ENCODE measurements around the gene TBC1D17.

TBC1D17 gene

DNA sequence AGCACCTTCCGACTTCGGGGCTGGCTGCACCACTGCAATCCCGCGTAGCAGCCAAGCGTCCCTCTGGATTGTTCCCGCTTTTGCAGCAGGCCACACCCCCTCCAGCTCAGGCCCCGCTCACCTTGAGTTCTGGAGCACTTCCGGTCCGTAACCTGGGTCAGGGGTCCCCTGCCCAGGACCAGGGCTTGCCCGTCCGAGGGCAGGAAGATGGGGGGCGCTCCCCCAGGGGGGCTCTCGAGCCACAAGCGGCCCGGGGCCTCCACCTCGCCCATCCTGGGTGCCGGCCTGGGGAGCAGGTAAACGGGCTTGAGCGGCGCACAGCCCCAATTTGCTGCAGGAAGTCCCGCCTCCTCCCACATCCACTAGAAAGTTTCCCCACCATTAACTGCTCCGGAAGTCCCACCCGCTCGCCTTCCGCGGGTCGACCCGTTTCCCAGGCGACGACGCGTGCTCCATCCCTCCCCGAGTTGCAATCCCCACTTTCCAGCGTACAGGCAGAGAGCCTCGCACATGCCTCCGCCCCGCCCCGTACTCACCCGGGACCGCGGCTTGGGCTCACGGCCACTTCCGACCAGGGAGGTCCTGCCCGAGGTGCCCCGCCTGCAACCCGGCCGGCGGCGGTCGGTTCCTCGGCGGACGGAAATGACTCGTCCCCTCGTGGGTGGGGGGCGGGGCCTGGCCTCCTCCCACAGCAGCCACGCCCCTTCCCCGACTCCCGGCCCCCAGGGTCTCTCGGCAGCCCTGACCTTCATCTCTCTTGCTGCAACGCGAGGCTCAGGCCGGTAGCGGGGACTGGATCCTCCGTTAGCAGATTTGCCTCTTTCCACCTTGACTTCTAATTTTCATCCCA lies 10.3 kb upstream of the TBC1D17 start, which contains the start of gene PNKP:
Gene PNKP, minus strand, starts transcription at position 644 of the 850 bp plus-strand sequence. Its CDS starts 372 bp downstream, at position 272.
- TF ChIP-seq TOX (CRISPR knock-in tag; IDR thresholded peaks at IDR 0.05; ENCODE audit: borderline replicate concordance) (no peak), ZFP3 (CRISPR knock-in tag; IDR thresholded peaks at IDR 0.05) (no peak)
- peak; percentile 66 for ATAC-seq

DNA sequence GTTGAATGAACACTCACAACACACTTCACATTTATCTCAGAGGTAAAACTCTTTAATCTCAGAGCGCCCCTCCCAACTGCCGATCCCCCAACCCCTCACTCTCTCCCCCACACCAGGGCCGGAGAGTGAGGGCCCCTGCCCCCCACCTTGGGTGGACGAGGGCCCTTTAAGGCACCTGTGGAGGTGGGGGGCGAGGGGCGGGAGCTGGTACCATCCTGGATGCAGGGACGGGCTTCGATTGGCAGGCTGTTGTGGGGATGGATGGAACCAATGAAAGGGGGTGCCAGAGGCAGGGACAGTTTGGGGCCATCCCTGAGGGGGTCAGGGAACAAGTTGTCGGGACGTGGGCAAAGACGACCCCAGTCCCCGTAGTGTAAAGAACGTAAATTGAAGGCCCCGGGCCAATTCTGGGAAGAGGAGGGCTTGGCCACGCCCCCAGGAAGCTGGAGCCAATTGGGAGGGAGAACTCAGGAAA lies 8.5 kb upstream of the TBC1D17 start:
- TF ChIP-seq GLIS3 (CRISPR knock-in tag; IDR thresholded peaks at IDR 0.05) (0 out of 2 replicates have a peak, but pooled peaks have one; percentile 68), ZNF70 (CRISPR knock-in tag; IDR thresholded peaks at IDR 0.05) (no peak)
- ATAC-seq: peak; percentile 2

DNA sequence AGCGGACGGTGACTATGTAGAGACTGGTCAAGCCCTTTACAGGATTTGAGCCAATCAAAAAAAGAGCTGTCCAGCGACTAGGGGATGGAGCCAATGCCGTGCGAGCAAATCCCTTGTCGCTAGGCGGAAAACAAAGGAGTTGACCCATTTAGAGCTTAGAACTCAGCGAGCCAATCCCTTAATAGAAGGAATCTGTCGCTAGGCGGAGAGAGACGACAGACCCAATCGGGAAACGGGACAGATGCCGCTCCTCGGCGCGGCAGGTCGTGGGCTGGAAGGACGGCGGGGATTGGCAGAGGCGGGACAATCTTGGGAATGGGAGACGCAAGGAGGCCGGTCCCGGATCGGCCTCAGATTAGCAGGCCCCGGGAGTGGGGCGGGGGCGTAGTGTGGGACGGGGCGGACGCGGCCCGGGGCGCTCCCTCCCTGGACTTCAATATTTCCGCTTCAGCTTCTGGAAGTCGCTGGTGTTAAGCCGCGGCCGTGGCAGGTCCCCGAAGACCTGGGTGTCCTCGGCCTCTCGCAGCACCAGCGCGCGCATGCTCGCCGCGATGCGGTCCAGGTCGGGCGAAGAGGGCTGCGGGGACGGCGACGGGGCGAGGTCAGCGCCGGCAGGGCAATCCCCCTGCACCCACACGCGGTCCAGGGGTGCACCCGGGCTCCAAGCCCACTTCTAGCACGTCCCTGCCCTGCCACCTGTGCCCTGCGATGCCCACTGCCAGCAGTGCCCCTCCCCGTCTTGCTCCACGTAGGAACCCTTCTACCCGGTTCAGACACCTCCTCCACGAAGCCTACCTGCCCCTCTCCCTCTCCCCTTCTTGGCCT lies 7.8 kb upstream of the TBC1D17 start:
- TF ChIP-seq ZFP3 (CRISPR knock-in tag; IDR thresholded peaks at IDR 0.05): no peak
- no peak for TF ChIP-seq PPARA (CRISPR knock-in tag; IDR thresholded peaks at IDR 0.05; ENCODE audit: borderline replicate concordance)
- no peak for TF ChIP-seq ZNF70 (CRISPR knock-in tag; IDR thresholded peaks at IDR 0.05)
- TF ChIP-seq OSR1 (CRISPR knock-in tag; IDR thresholded peaks at IDR 0.05): no peak
- TF ChIP-seq ESRRG (CRISPR knock-in tag; IDR thresholded peaks at IDR 0.05): no peak
- TF ChIP-seq ZNF565 (CRISPR knock-in tag; conservative IDR thresholded peaks at IDR 0.05; ENCODE audit: low read depth): no peak
- no peak for TF ChIP-seq BACH2 (CRISPR knock-in tag; IDR thresholded peaks at IDR 0.05; ENCODE audit: borderline replicate concordance)
- no peak for TF ChIP-seq ZFP30 (CRISPR knock-in tag; IDR thresholded peaks at IDR 0.05)
- no peak for TF ChIP-seq CSDC2 (CRISPR knock-in tag; IDR thresholded peaks at IDR 0.05)
- TF ChIP-seq SNAI2 (CRISPR knock-in tag; IDR thresholded peaks at IDR 0.05): no peak
- no peak for TF ChIP-seq ZC3H10 (CRISPR knock-in tag; IDR thresholded peaks at IDR 0.05)
- TF ChIP-seq ISL1 (CRISPR knock-in tag; IDR thresholded peaks at IDR 0.05): no peak
- no peak for TF ChIP-seq TOX (CRISPR knock-in tag; IDR thresholded peaks at IDR 0.05; ENCODE audit: borderline replicate concordance)
- TF ChIP-seq ZNF8 (CRISPR knock-in tag; IDR thresholded peaks at IDR 0.05): no peak
- peak; percentile 81 for ATAC-seq

DNA sequence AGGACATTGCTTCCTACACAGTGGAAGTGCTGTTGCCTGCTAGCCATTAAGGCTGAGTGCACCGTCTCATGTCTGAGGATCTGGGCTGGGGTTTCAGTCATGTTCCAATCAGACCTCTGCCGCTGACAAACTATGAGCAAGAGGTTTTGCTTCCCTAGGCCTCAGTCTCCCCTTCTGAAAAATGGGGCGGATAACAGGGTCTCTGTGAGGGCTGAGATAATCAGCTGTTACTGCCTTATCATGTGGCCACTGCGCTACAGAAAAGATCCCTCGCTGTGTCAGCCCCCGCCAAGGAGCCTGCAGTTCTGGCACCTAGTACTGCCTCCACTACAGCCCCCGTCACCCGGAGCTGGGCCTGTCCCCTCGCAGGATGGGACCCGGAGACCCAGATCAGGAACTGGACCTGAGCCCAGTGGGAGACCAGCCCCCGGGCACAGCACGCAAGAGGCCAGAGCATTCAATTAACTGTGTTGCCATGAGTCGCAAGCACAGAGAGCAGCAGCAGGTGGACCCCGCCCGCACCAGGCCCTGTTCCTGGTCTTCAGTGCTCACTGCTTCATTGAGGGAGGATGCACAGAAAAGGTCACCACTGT lies 7.1 kb upstream of the TBC1D17 start:
- ATAC-seq: no peak
- TF ChIP-seq CSDC2 (CRISPR knock-in tag; IDR thresholded peaks at IDR 0.05): no peak

DNA sequence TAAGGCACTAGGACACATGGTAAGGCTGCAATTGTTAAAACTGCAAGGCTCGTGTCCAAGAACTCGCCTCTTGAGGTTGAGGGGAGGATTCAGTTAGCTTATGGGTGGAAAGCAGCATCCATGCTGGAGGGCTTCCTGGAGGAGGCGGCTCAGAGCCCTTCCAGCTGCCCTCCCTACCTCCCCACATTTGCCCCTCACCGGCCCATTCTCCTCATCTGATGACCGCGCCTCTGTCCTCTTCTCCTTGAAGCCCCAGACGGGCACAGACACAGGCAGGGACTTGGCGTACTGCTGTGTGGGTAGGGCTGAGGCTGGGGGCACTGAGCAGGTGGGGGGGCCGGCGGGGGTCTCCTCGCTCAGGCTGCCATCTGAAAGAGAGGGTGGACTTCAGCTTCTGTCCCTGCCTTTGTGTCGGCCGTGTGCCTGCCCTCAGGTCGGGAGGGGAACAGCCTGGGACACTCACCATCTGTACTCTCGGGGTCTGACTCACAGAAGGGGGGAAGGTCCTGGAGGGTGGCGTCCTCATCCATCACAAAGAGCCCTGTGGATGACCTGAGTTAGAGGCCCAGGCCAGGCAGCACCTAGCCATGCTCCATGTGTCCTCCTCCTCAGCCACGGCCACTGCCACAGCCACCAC lies 6.0 kb upstream of the TBC1D17 start:
- ATAC-seq: no peak
- TF ChIP-seq ISL1 (CRISPR knock-in tag; IDR thresholded peaks at IDR 0.05): no peak
- TF ChIP-seq PPARA (CRISPR knock-in tag; IDR thresholded peaks at IDR 0.05; ENCODE audit: borderline replicate concordance): no peak
- TF ChIP-seq GLIS3 (CRISPR knock-in tag; IDR thresholded peaks at IDR 0.05): no peak
- TF ChIP-seq ARNTL (CRISPR knock-in tag; IDR thresholded peaks at IDR 0.05; ENCODE audit: borderline replicate concordance, low read depth): no peak
- TF ChIP-seq RARB (CRISPR knock-in tag; IDR thresholded peaks at IDR 0.05): no peak
- TF ChIP-seq CSDC2 (CRISPR knock-in tag; IDR thresholded peaks at IDR 0.05): no peak

DNA sequence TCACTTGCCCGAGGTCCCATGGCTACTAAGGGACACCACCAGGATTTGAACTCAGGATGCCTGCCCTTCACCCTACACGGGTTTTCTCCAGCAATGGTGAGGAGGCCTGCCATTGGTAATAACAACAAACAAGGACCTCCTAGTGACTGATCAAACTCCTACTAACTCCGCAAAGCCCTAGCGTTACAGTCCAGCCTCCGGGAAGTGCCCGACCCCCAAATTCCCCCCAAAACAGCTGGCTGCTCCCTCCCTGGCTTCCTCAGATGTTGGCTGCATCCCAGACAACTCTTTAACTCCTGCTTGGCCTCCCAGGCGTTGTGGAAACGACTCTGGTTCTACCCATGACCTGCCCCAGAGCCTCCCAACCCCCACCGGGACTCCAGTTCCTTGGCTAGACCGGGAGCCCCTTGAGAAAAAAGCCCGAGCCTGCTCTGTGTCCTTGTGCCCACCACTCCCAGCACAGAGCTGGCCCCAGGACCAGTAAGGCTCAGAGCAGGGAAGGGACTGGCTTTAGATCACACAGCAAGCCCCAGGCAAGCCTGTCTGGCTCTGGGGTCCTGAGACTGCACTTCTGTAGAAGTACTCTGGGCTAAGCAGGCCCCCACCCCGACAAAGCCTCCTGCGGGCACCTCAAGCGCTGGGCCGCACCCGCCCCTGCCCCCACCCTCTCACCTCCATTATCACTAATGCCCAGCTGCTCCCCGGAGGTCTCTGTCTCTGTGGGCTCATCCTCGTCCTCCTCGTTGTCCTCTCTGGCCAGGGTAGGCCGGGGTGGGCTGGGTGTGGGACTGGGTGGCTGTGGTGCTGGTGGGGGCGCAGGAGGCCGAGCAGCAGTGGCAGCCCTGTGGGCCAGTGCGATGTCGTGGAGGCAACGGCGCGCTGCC lies 5.0 kb upstream of the TBC1D17 start:
- ATAC-seq: no peak
- TF ChIP-seq ZFP3 (CRISPR knock-in tag; IDR thresholded peaks at IDR 0.05): peak; percentile 97
- TF ChIP-seq ZFP30 (CRISPR knock-in tag; IDR thresholded peaks at IDR 0.05): no peak

DNA sequence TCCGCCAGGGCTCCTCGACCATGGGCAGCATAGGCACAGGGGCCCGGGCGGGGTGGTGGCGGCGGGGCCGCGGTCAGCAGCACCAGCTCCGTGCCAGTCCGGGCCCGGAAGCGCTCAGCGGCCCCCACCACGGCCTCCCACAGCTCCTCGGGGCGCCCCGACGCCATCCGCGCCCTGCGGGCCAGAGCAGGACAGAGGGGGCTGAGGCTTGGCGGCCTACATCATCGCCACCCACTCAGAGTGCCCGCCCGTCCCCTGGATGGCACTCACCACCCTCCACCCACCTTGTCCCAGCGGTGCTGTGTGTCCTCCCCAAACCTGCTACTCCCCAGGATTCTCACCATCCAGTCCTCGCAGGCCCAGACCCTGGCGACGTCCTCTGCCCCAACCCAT lies 4.4 kb upstream of the TBC1D17 start:
- no peak for ATAC-seq
- TF ChIP-seq TCF4 (CRISPR knock-in tag; IDR thresholded peaks at IDR 0.05; ENCODE audit: borderline replicate concordance): no peak
- no peak for TF ChIP-seq ZNF70 (CRISPR knock-in tag; IDR thresholded peaks at IDR 0.05)
- TF ChIP-seq, protein P1, sequence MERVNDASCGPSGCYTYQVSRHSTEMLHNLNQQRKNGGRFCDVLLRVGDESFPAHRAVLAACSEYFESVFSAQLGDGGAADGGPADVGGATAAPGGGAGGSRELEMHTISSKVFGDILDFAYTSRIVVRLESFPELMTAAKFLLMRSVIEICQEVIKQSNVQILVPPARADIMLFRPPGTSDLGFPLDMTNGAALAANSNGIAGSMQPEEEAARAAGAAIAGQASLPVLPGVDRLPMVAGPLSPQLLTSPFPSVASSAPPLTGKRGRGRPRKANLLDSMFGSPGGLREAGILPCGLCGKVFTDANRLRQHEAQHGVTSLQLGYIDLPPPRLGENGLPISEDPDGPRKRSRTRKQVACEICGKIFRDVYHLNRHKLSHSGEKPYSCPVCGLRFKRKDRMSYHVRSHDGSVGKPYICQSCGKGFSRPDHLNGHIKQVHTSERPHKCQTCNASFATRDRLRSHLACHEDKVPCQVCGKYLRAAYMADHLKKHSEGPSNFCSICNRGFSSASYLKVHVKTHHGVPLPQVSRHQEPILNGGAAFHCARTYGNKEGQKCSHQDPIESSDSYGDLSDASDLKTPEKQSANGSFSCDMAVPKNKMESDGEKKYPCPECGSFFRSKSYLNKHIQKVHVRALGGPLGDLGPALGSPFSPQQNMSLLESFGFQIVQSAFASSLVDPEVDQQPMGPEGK (CRISPR knock-in tag; IDR thresholded peaks at IDR 0.05; ENCODE audit: borderline replicate concordance): no peak
- TF ChIP-seq, protein P2, sequence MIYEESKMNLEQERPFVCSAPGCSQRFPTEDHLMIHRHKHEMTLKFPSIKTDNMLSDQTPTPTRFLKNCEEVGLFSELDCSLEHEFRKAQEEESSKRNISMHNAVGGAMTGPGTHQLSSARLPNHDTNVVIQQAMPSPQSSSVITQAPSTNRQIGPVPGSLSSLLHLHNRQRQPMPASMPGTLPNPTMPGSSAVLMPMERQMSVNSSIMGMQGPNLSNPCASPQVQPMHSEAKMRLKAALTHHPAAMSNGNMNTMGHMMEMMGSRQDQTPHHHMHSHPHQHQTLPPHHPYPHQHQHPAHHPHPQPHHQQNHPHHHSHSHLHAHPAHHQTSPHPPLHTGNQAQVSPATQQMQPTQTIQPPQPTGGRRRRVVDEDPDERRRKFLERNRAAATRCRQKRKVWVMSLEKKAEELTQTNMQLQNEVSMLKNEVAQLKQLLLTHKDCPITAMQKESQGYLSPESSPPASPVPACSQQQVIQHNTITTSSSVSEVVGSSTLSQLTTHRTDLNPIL (CRISPR knock-in tag; IDR thresholded peaks at IDR 0.05; ENCODE audit: low read depth): no peak
- no peak for TF ChIP-seq RARB (CRISPR knock-in tag; IDR thresholded peaks at IDR 0.05)
- no peak for TF ChIP-seq SNAI2 (CRISPR knock-in tag; IDR thresholded peaks at IDR 0.05)
- TF ChIP-seq, protein P3, sequence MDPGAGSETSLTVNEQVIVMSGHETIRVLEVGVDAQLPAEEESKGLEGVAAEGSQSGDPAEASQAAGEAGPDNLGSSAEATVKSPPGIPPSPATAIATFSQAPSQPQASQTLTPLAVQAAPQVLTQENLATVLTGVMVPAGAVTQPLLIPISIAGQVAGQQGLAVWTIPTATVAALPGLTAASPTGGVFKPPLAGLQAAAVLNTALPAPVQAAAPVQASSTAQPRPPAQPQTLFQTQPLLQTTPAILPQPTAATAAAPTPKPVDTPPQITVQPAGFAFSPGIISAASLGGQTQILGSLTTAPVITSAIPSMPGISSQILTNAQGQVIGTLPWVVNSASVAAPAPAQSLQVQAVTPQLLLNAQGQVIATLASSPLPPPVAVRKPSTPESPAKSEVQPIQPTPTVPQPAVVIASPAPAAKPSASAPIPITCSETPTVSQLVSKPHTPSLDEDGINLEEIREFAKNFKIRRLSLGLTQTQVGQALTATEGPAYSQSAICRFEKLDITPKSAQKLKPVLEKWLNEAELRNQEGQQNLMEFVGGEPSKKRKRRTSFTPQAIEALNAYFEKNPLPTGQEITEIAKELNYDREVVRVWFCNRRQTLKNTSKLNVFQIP (CRISPR knock-in tag; IDR thresholded peaks at IDR 0.05; ENCODE audit: borderline replicate concordance, low read depth): no peak
- TF ChIP-seq ZFP3 (CRISPR knock-in tag; IDR thresholded peaks at IDR 0.05): no peak
- TF ChIP-seq OSR1 (CRISPR knock-in tag; IDR thresholded peaks at IDR 0.05): no peak
- TF ChIP-seq TOX (CRISPR knock-in tag; IDR thresholded peaks at IDR 0.05; ENCODE audit: borderline replicate concordance): no peak
- TF ChIP-seq ZC3H10 (CRISPR knock-in tag; IDR thresholded peaks at IDR 0.05): no peak
- no peak for TF ChIP-seq ARNTL (CRISPR knock-in tag; IDR thresholded peaks at IDR 0.05; ENCODE audit: borderline replicate concordance, low read depth)
- TF ChIP-seq ZFP30 (CRISPR knock-in tag; IDR thresholded peaks at IDR 0.05): no peak
- no peak for TF ChIP-seq ESRRG (CRISPR knock-in tag; IDR thresholded peaks at IDR 0.05)

All from SK-N-SH treated with all-trans-retinoic acid at 6 μM for 48 hours (cell line).